Body of pancreas (tissue), 4 donors: Measurements from ENCODE around the gene FAM163A.

Experiments
- POLR2A ChIP-seq, 3 donors: fragments of 450-650 bp; IDR thresholded peaks; one replicate each; pipeline ENCODE4 v1.6.1; 2016; ENCODE audit warnings: antibody characterized with exemption in 3 of 3, mild to moderate bottlenecking in 2 of 3
- TF ChIP-seq, protein P1 (sequence below), 7 experiments: fragments of 450-650 bp in 4 of 7; fragments of 200-600 bp in 3 of 7; sonication (generic) in 3 of 7; IDR thresholded peaks; one replicate each; pipeline ENCODE4 v1.5.1; 2016 to 2019; ENCODE audit warnings: antibody characterized with exemption in 7 of 7

DNA sequence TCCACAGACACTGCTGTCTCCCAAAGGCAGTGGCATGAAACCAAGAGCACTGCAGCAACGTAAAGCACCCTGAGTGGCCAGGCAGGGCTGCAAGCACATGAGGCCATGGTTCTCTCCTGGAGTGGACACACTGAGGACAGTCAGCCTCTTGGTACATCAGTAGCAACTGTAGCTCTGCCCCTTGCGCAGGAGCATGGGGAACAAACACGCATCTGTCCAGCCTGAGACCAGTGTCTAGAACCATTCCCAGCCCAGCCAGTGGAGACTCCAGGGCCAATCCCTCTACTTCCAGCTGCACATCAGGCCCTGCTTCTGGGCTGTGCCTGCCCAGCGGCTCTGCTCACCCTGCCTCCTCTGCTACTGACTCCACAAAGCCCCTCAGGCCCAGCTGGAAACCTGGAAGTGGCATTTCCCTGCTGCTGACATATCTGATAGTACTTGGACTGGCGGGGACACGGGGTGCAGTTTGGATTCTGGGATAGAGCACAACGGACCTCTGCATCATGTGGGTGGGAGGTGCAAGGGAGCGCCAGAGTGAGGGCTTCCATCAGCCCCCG, 85.5 kb downstream of the FAM163A start:
- TF ChIP-seq POLR2A (IDR thresholded peaks at IDR 0.05) = no peak
- TF ChIP-seq, protein P1, sequence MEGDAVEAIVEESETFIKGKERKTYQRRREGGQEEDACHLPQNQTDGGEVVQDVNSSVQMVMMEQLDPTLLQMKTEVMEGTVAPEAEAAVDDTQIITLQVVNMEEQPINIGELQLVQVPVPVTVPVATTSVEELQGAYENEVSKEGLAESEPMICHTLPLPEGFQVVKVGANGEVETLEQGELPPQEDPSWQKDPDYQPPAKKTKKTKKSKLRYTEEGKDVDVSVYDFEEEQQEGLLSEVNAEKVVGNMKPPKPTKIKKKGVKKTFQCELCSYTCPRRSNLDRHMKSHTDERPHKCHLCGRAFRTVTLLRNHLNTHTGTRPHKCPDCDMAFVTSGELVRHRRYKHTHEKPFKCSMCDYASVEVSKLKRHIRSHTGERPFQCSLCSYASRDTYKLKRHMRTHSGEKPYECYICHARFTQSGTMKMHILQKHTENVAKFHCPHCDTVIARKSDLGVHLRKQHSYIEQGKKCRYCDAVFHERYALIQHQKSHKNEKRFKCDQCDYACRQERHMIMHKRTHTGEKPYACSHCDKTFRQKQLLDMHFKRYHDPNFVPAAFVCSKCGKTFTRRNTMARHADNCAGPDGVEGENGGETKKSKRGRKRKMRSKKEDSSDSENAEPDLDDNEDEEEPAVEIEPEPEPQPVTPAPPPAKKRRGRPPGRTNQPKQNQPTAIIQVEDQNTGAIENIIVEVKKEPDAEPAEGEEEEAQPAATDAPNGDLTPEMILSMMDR (IDR thresholded peaks at IDR 0.05) = no peak
